GM18861 (cell line): Measurements from ENCODE around the gene PLGLB1.
"Not testable (repeated sequence)": the region's sequence is repeated elsewhere in the genome, so short reads cannot be mapped to it uniquely, and the experiment has no call there.

ENCODE experiments used
- ATAC-seq: cut with Tn5 transposase; IDR thresholded peaks from one replicate; pipeline ENCODE4 v1.9.1; 2021; ENCODE audit not compliant: unreplicated experiment

Gene PLGLB1

GRCh38 chr2:87021744-87022143, at the start of gene PLGLB1:
Gene PLGLB1, minus strand, starts transcription at chr2:87021844. Its CDS starts 61 bp downstream, at chr2:87021783.
- not testable (repeated sequence) for ATAC-seq

GRCh38 chr2:87064305-87064704, 42.7 kb upstream of the PLGLB1 start:
- not testable (repeated sequence) for ATAC-seq

- ATAC-seq, result not testable (repeated sequence)
Observed at GRCh38 chr2:87063431-87063830, 41.8 kb upstream of the PLGLB1 start.

GRCh38 chr2:87061519-87061918, 39.9 kb upstream of the PLGLB1 start:
- ATAC-seq, result not testable (repeated sequence)

GRCh38 chr2:87057606-87058005, 36.0 kb upstream of the PLGLB1 start:
- ATAC-seq, result not testable (repeated sequence)

GRCh38 chr2:87056843-87057242, 35.2 kb upstream of the PLGLB1 start:
- not testable (repeated sequence) for ATAC-seq

- not testable (repeated sequence) for ATAC-seq
Observed at GRCh38 chr2:87056435-87056834, 34.8 kb upstream of the PLGLB1 start.

GRCh38 chr2:87054375-87054774, 32.7 kb upstream of the PLGLB1 start:
- not testable (repeated sequence) for ATAC-seq

GRCh38 chr2:87041321-87041978, 19.8 kb upstream of the PLGLB1 start:
- ATAC-seq, result not testable (repeated sequence)

GRCh38 chr2:87028607-87029006, 7.0 kb upstream of the PLGLB1 start:
- ATAC-seq, result not testable (repeated sequence)

GRCh38 chr2:87026816-87027215, 5.2 kb upstream of the PLGLB1 start:
- ATAC-seq, result not testable (repeated sequence)

- not testable (repeated sequence) for ATAC-seq
Observed at GRCh38 chr2:87025927-87026326, 4.3 kb upstream of the PLGLB1 start.

GRCh38 chr2:87023988-87024615, 2.5 kb upstream of the PLGLB1 start:
- ATAC-seq, result not testable (repeated sequence)

- not testable (repeated sequence) for ATAC-seq
Observed at GRCh38 chr2:87021043-87021442, 601 bp downstream of the PLGLB1 start.

- ATAC-seq, result not testable (repeated sequence)
Observed at GRCh38 chr2:87019053-87019452, 2.6 kb downstream of the PLGLB1 start.

- not testable (repeated sequence) for ATAC-seq
Observed at GRCh38 chr2:87014489-87015169, 7.0 kb downstream of the PLGLB1 start.

GRCh38 chr2:87004398-87004797, 17.2 kb downstream of the PLGLB1 start:
- not testable (repeated sequence) for ATAC-seq
